Activated naive CD4-positive, alpha-beta T cell (primary cell): Measurements from ENCODE around the gene CRYGA.
"Not testable (repeated sequence)": the region's sequence is repeated elsewhere in the genome, so short reads cannot be mapped to it uniquely, and the experiment has no call there.

Experiments used
- DNase-seq, 4 experiments: peaks; one replicate each; lab custom pipeline; 2025; lab: John Stamatoyannopoulos, UW

Gene CRYGA

GRCh38 chr2:208125251-208125650, 38.1 kb downstream of the CRYGA start:
- no peak for DNase-seq

DNA sequence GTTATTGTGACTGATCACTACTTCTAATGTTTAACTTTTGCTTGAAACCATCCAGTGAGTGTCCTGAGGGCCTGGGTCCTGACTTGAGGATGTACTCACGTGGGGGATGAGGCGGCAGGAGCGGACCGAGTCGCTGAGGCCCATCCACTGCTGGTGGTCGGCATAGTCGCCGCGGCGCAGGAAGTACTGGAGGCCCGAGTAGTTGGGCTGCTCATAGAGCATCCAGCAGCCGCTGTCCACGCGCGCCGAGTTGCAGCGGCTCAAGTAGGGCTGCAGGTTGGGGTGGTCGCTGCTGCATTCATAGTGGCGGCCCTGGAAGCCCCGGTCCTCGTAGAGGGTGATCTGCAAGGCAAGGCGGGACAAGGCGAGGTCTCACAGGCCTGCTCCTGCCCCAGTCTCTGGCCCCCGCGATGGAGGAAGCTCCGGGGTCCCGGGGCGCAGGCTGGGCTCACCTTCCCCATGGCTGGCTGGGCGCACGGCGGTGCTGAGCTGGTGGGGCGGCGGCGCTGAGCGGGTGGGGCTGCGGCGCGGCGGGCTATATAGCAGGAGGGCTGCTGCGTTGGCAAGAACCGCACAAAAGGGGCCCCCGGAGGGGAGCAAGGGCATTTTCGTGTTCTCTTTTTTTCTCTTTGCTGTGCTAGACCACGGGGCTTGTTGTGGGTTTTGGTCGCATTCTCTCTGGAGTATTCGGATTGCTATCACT, 39.2 kb downstream of the CRYGA start, which contains the start of gene CRYGD:
Gene CRYGD (minus strand): TSS at position 512 of the 703 bp plus-strand sequence. CDS start 51 bp downstream, at position 461.
- not testable (repeated sequence) for DNase-seq

DNA sequence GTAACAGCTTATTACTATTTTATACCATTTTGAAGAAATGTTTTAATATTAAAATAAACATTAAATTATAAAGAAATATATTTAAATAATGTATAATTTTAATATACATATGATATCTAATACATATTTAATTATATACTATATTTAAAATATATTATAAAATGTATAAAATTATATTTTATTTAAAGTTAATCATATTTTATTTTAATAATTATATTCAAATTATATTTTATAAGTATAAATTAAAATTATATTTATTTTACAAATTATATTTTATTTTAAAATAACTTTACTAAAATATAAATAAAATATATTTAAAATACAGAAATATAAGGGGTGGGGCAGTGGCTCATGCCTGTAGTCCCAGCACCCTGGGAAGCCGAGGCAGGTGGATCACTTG, 41.1 kb downstream of the CRYGA start:
- no peak for DNase-seq

DNA sequence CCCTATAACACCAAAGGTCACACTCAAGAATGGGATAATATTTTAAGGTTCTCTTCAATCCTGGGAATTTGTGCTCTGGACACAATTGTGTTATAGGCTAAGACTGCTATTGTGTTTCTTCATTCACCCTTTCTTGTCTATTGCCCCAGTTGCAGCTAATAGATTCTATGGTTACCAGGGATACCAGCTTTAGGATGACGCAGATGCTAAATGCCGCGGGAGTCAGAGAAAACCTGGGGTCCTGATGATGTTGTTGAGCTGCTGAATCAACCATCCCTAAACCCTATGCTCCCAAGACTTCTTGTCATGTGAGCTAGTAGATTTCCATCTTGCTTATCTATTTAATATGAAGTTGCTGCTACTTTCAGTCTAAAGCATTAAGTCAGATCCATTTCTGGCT, 44.5 kb downstream of the CRYGA start:
- DNase-seq: no peak

GRCh38 chr2:208117390-208117789, 46.0 kb downstream of the CRYGA start:
- not testable (repeated sequence) for DNase-seq

GRCh38 chr2:208112969-208113368, 50.4 kb downstream of the CRYGA start:
- DNase-seq: no peak

DNA sequence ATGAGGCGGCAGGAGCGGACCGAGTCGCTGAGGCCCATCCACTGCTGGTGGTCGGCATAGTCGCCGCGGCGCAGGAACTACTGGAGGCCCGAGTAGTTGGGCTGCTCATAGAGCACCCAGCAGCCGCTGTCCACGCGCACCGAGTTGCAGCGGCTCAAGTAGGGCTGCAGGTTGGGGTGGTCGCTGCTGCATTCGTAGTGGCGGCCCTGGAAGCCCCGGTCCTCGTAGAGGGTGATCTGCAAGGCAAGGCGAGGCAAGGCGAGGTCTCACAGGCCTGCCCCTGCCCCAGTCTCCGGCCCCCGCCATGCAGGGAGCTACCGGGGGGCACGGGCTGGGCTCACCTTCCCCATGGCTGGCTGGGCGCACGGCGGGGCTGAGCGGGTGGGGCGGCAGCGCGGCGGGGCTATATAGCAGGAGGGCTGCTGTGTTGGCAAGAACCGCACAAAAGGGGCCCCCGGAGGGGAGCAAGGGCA, 51.1 kb downstream of the CRYGA start:
- DNase-seq: not testable (repeated sequence)
